Measurements from ENCODE around the gene HERC2.
"Not testable (repeated sequence)": the region's sequence is repeated elsewhere in the genome, so short reads cannot be mapped to it uniquely, and the experiment has no call there.

HERC2 gene

DNA sequence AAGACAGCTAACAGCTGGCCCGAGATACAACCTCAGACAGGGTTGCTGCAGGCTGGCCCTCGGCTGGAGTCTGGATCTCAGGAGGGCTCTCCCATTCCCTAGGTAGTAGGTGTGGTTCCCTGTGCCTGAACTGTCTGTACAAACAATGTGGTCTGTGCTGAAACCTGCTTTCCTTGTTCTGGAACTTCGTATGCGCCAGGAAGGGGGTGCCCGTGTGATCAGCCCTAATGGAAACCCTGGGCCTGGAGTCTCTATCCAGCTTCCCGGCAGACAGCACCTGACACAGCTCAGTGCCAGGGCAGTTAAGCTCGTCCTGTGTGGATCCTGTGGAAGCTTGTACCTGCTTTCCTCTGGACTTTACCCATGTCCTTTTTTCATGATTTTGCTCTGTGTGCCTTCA is 99.4 kb downstream of the HERC2 start:
- in situ Hi-C loops (cut with HindIII; ENCODE audit: low sequenced_read_pairs), result not testable (repeated sequence)

- in situ Hi-C loops (cut with HindIII; ENCODE audit: low sequenced_read_pairs), result not testable (repeated sequence)
Measured at GRCh38 chr15:28221696-28222095, 100.3 kb downstream of the HERC2 start.

DNA sequence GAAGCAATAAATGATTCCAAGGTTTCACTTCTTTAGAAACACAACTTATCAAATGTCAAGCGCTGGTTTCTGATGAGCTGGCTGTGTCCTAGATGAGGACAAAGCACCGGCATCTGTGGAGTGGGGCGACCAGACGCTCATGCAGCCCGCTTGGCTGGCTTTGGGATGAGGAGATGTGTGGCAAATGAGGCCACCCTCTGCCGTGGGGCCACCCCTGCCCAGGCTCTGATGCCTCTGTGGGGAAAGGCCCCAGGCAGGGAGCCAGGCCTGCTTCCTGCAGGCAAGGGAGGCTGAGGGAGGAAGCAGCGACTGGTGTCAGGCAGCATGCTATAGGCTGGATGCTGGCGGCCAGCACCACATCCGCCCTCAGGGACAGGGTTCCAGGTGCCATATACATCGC is 102.9 kb downstream of the HERC2 start:
- in situ Hi-C loops (cut with HindIII; ENCODE audit: low sequenced_read_pairs), result no loop called here

DNA sequence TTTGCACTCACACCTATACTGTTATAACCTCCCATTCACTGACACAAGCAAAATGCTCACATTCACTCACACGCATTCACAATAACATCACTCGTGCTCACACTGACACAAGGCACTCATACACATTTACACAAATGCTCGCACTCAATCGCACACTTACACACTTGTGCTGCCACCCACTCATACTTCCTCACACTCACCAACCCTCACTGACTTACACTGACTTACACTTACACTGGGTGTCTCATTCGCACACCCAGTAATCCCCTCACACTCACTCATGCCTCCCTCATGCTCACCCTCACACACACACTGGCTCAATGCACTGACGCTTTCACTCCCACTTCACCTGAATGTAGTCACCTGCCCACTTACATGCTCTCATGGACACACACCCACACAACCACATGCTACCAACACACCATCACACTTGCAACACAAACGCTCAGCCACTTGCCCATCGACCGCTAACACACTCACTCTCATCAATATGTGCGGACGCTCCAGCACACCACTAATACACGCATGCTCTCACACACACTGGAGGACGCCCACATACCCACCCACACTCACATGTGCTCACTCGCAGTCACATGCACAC is 104.9 kb downstream of the HERC2 start:
- in situ Hi-C loops (cut with HindIII; ENCODE audit: low sequenced_read_pairs), result not testable (repeated sequence)

DNA sequence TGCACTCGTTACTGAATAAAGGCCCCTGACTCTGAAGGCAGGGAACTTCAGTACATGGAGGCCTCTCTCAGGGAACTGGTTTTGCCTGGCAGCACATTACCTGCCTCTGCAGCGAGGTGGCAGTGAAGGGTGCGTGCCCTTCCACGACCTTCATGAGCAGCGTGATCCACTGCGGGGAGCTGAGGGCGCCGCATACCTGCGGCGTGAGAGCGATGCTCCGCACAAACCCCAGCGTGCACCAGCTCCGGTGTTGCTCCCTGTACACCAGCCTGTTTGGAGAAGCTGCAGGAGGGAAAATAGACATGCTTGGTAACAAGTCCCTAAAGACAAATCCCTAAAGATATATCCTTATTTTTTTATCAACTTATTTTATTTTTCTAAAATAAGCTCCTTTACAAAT is 106.5 kb downstream of the HERC2 start:
- in situ Hi-C loops (cut with HindIII; ENCODE audit: low sequenced_read_pairs), result not testable (repeated sequence)

DNA sequence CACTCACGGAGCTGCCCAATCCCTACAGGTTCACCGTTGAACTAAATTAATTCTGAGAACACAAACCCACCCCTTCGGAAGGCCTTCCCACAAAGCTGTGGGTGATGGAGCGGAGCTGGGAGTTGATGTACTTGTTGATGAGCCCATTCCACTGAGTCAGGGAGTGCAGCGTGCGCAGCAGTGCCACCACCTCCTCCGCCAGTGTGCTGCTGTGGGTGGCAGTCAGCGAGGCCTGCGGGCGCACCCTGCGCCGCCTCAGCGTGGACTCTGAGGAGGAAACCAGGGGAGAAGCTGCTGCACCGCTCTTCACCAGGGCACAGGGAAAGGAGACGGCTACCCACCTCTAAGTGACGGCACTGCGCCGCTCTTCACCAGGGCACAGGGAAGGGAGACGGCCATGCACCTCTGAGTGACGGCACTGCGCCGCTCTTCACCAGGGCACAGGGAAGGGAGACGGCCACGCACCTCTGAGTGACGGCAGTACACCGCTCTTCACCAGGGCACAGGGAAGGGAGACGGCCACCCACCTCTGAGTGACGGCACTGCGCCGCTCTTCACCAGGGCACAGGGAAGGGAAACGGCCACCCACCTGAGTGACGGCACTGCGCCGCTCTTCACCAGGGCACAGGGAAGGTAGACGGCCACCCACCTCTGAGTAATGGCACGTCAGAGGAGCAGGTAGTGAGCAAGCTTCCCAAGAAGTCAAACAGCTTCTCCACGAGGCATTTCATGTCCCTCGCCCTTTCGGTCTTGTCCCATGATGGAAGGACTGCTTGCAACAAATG is 107.8 kb downstream of the HERC2 start:
- in situ Hi-C loops (cut with HindIII; ENCODE audit: low sequenced_read_pairs), result not testable (repeated sequence)

GRCh38 chr15:28213393-28213792 is 108.6 kb downstream of the HERC2 start:
- in situ Hi-C loops (cut with HindIII; ENCODE audit: low sequenced_read_pairs), result not testable (repeated sequence)

GRCh38 chr15:28208583-28208982 is 113.4 kb downstream of the HERC2 start:
- in situ Hi-C loops (cut with HindIII; ENCODE audit: low sequenced_read_pairs), result no loop called here

DNA sequence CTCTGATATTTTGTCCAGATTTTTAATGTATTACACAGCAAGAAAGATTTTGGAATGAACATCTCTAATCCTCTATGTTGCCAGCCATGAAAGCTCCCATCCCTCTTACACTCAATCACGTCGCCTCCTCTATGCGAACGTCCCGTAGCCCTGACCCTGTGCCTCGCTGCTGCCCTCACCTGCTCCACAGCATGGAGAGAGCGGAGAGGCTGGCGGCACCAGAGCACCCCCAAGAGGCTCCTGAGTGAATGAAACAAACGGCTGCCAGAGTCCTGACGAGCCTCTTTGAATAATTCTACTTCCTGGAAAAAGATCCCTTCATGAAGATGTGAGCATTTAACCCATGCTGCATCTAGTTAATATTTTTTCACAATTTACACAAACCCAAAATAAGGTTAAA is 116.3 kb downstream of the HERC2 start:
- in situ Hi-C loops (cut with HindIII; ENCODE audit: low sequenced_read_pairs), result not testable (repeated sequence)

GRCh38 chr15:28203055-28203828 is 118.7 kb downstream of the HERC2 start:
- in situ Hi-C loops (cut with HindIII; ENCODE audit: low sequenced_read_pairs), result not testable (repeated sequence)

- in situ Hi-C loops (cut with HindIII; ENCODE audit: low sequenced_read_pairs), result not testable (repeated sequence)
Measured at GRCh38 chr15:28202124-28202523, 119.9 kb downstream of the HERC2 start.

- in situ Hi-C loops (cut with HindIII; ENCODE audit: low sequenced_read_pairs), result not testable (repeated sequence)
Measured at GRCh38 chr15:28198215-28198614, 123.8 kb downstream of the HERC2 start.

GRCh38 chr15:28197694-28198093 is 124.3 kb downstream of the HERC2 start:
- in situ Hi-C loops (cut with HindIII; ENCODE audit: low sequenced_read_pairs), result not testable (repeated sequence)

- in situ Hi-C loops (cut with HindIII; ENCODE audit: low sequenced_read_pairs), result not testable (repeated sequence)
Measured at GRCh38 chr15:28196581-28196980, 125.4 kb downstream of the HERC2 start.

DNA sequence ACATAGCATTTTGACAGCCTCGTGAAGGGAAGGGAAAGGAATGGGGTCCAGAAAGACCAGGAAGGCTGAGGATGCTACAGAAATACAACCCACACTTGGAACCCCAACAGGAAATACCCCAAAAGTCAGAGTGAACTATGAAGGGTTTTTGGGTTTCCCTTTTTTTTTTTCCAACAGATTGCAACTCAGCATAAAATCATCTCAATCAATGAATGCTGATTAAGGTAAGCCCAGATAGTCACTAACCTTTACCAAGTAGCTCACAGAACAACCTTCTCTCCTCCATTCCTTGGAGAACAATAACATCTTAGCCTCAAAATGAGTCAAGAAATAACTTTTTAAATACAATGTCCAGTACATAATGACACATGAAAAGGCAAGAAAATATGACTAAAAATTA is 129.2 kb downstream of the HERC2 start:
- in situ Hi-C loops (cut with HindIII; ENCODE audit: low sequenced_read_pairs), result no loop called here

DNA sequence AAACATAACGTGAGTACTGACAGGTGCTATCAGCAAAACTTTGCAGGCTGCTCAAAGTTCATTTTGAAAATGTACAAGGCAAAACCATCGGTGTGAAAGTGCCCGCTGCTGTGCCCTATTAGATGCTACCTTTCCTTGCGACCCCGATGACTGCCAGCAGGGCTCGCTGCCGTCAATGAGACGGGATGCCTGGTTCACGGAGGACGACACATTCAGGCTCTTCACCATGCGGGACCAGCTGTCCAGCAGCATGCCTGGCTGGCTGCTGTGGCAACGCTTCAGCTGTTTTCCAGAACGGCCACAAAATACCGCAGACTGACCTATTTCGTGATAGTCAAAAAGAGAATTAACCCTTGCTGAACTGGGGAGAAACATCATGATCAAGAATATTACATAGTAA is 130.1 kb downstream of the HERC2 start:
- in situ Hi-C loops (cut with HindIII; ENCODE audit: low sequenced_read_pairs), result no loop called here

DNA sequence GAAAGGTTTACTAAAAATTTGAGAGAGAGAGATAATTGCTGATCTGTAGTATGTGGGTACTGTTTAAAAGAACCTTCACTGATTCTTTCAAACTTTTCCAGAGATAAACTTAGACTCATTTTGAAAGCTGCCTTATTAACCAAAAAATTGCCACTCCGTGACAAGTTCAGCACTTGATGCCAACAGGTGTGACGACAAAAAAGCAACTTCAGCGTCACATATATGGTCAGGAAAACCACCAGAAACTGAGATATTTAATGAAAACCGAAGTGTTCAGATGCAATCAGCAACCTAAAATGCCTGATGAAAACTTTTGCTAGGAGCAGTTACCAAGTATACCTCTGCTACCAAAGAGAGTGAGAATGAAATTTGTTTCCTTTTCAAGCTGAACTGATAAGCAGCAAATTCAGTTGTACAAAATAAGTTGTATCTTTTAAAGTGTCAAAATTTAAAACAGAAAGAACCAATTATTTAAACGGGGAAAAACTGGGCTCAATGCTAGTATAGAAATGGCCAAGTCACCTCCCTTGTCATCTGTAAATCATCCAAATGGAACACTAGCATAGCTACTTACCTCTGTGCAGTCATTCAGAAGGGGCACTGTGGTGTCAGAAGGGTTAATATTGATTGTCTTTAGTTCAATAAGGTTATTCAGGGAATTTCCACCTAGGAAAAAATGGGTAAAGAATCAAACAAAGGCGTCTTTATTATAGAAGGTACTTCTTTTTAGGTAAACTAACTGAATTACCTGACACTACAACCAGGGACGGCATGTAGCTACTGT is 131.4 kb downstream of the HERC2 start:
- in situ Hi-C loops (cut with HindIII; ENCODE audit: low sequenced_read_pairs), result no loop called here

DNA sequence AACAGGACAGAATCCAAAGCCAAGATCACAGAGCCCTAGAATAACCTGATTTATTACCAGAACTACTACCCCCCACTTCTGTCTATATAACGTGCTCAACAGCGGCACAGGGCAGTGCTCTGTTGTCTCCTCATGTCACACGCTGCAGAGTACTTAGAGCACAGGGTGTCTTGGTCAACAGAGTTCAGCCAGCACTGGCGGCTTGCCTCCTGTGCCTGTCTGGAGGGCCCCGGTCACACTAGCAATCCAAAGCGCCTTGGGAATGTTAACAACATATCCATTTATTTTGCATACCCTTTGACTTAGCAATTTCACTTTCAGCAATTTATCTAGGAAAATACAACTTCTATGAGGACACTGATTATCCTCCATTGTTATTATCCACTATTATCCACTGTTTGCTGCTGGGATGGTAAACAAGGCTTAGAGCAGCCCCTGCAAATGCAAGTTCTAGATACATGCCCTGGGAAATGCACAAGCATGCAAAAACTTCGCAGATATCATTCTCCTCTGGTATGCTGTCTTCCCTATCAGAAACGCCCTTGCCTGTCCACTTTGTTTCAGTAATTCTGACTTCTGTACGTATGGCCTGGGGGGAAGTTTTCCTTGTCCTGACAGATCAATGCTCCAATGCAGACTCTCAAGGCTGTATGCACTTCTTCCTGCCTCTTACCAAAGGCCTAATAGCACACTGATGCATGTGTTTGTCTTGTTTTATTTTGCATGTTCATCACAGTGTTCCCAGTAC is 136.7 kb downstream of the HERC2 start:
- in situ Hi-C loops (cut with HindIII; ENCODE audit: low sequenced_read_pairs), result no loop called here

- in situ Hi-C loops (cut with HindIII; ENCODE audit: low sequenced_read_pairs), result no loop called here
Measured at GRCh38 chr15:28184166-28184565, 137.8 kb downstream of the HERC2 start.

DNA sequence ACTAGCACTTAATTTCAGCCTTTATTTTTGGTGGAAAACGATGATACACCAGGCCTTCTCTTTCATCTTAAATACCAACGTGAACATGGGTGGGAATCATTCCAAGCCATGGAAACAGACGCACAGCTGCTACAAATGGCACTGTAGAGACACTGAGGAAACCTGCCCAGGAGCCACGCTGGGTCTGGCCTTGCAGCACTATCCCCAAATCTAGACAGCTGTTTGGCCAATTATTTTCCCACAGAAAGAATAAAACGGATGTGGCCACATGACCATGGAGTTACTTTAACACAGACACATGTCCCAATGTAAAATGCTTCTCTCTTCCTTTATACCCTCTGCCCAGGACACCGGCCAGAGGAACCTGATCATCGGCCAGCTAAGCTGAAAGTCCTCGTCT is 139.2 kb downstream of the HERC2 start:
- in situ Hi-C loops (cut with HindIII; ENCODE audit: low sequenced_read_pairs), result no loop called here
